ENCODE data around the gene DACT2.
"Not testable (repeated sequence)": the region's sequence is repeated elsewhere in the genome, so short reads cannot be mapped to it uniquely, and the experiment has no call there.

The DACT2 gene

GRCh38 chr6:168319279-168320111 is at the start of gene DACT2:
Gene DACT2, minus strand, starts transcription at chr6:168319777. Its CDS starts 144 bp downstream, at chr6:168319633.
- no peak for DNase-seq (ENCODE audit: low read depth, low spot score)

GRCh38 chr6:168368936-168369335 is 49.4 kb upstream of the DACT2 start:
- no peak for DNase-seq (ENCODE audit: low read depth, low spot score)

GRCh38 chr6:168368066-168368820 is 48.7 kb upstream of the DACT2 start:
- no peak for DNase-seq (ENCODE audit: low read depth, low spot score)

- DNase-seq (ENCODE audit: low read depth, low spot score) = no peak
Measured at GRCh38 chr6:168367285-168367751, 47.7 kb upstream of the DACT2 start.

GRCh38 chr6:168366473-168366872 is 46.9 kb upstream of the DACT2 start:
- no peak for DNase-seq (ENCODE audit: low read depth, low spot score)

GRCh38 chr6:168365422-168366165 is 46.0 kb upstream of the DACT2 start:
- DNase-seq (ENCODE audit: low read depth, low spot score) = no peak

GRCh38 chr6:168364793-168365421 is 45.3 kb upstream of the DACT2 start:
- DNase-seq (ENCODE audit: low read depth, low spot score) = no peak

- no peak for DNase-seq (ENCODE audit: low read depth, low spot score)
Measured at GRCh38 chr6:168363811-168364792, 44.5 kb upstream of the DACT2 start.

- DNase-seq (ENCODE audit: low read depth, low spot score) = no peak
Measured at GRCh38 chr6:168363302-168363701, 43.7 kb upstream of the DACT2 start.

- no peak for DNase-seq (ENCODE audit: low read depth, low spot score)
Measured at GRCh38 chr6:168362276-168362990, 42.9 kb upstream of the DACT2 start.

- DNase-seq (ENCODE audit: low read depth, low spot score) = no peak
Measured at GRCh38 chr6:168361766-168362165, 42.2 kb upstream of the DACT2 start.

GRCh38 chr6:168359794-168360193 is 40.2 kb upstream of the DACT2 start:
- DNase-seq (ENCODE audit: low read depth, low spot score) = no peak

GRCh38 chr6:168358842-168359420 is 39.4 kb upstream of the DACT2 start:
- no peak for DNase-seq (ENCODE audit: low read depth, low spot score)

- DNase-seq (ENCODE audit: low read depth, low spot score) = not testable (repeated sequence)
Measured at GRCh38 chr6:168356872-168357271, 37.3 kb upstream of the DACT2 start.

GRCh38 chr6:168355716-168356522 is 36.3 kb upstream of the DACT2 start:
- DNase-seq (ENCODE audit: low read depth, low spot score) = no peak

- no peak for DNase-seq (ENCODE audit: low read depth, low spot score)
Measured at GRCh38 chr6:168354338-168354737, 34.8 kb upstream of the DACT2 start.

- no peak for DNase-seq (ENCODE audit: low read depth, low spot score)
Measured at GRCh38 chr6:168353041-168353440, 33.5 kb upstream of the DACT2 start.

- no peak for DNase-seq (ENCODE audit: low read depth, low spot score)
Measured at GRCh38 chr6:168352096-168352495, 32.5 kb upstream of the DACT2 start.

All from iPS DF 19.7 (cell line).